Measurements from ENCODE around the gene POLRMT.

The POLRMT gene

GRCh38 chr19:615619-616018 lies 17.7 kb downstream of the POLRMT start:
- no peak for TF ChIP-seq CTCF (IDR thresholded peaks at IDR 0.05; ENCODE audit: low read depth, low read length)
- no peak overlapping the region for H3K4me3 ChIP-seq (ENCODE audit: low read depth, low read length)

- no peak overlapping the region for H3K4me3 ChIP-seq (ENCODE audit: low read depth, low read length)
- no peak for TF ChIP-seq CTCF (IDR thresholded peaks at IDR 0.05; ENCODE audit: low read depth, low read length)
Measured at GRCh38 chr19:613732-614567, 19.4 kb downstream of the POLRMT start.

GRCh38 chr19:612941-613340 lies 20.4 kb downstream of the POLRMT start:
- no peak for TF ChIP-seq CTCF (IDR thresholded peaks at IDR 0.05; ENCODE audit: low read depth, low read length)
- no peak overlapping the region for H3K4me3 ChIP-seq (ENCODE audit: low read depth, low read length)

GRCh38 chr19:611481-611868 lies 21.9 kb downstream of the POLRMT start:
- TF ChIP-seq CTCF (IDR thresholded peaks at IDR 0.05; ENCODE audit: low read depth, low read length): no peak
- H3K4me3 ChIP-seq (ENCODE audit: low read depth, low read length): no peak overlapping the region

- H3K4me3 ChIP-seq (ENCODE audit: low read depth, low read length): no peak overlapping the region
Measured at GRCh38 chr19:610801-611480, 22.4 kb downstream of the POLRMT start.

GRCh38 chr19:610071-610800 lies 23.1 kb downstream of the POLRMT start:
- H3K4me3 ChIP-seq (ENCODE audit: low read depth, low read length): no peak overlapping the region

More at GRCh38 chr19:610801-611480, 22.4 kb downstream of the POLRMT start:
- TF ChIP-seq CTCF (IDR thresholded peaks at IDR 0.05; ENCODE audit: low read depth, low read length): no peak

More at GRCh38 chr19:610071-610800, 23.1 kb downstream of the POLRMT start:
- no peak for TF ChIP-seq CTCF (IDR thresholded peaks at IDR 0.05; ENCODE audit: low read depth, low read length)

Measured in WI38 (cell line).